HepG2 (cell line): ENCODE measurements around the gene CTRL. TPM values are rescaled to one million over a fixed set of nuclear protein-coding genes. Genes with fewer than 3 reads are reported as not detected.

Experiments
- ARNTL ChIP-seq: sonication (generic); formaldehyde crosslinking; IDR thresholded peaks from 2 replicates; pipeline ENCODE4 v1.4.0; 2020; ENCODE audit warnings: mild to moderate bottlenecking, missing genetic modification reagents
- CBX2 ChIP-seq, 2 experiments: fragments of 200-600 bp in 1 of 2; sonication (generic); formaldehyde crosslinking in 1 of 2; IDR thresholded peaks; 2 replicates each; pipeline versions ENCODE4 v1.7.0 to v1.8.1; 2018 to 2022; ENCODE audit warnings: low read depth in 2 of 2, low read length in 1 of 2, mild to moderate bottlenecking in 1 of 2, missing genetic modification reagents in 1 of 2
- FOXA3 ChIP-seq: IDR thresholded peaks from 2 replicates; pipeline ENCODE4 v1.6.1; 2016; ENCODE audit warnings: missing genetic modification reagents, missing compliant biosample characterization
- FOXC1 ChIP-seq: sonication (generic); formaldehyde crosslinking; IDR thresholded peaks from 2 replicates; pipeline ENCODE4 v1.8.0; 2022; ENCODE audit warnings: mild to moderate bottlenecking, missing genetic modification reagents, borderline replicate concordance
- HNF4G ChIP-seq, 2 experiments: sonication (generic) in 1 of 2; formaldehyde crosslinking in 1 of 2; IDR thresholded peaks; 2 replicates each; pipeline versions ENCODE4 v1.4.0 to v1.6.1; 2011 to 2020; ENCODE audit warnings: borderline replicate concordance in 2 of 2, low read depth in 2 of 2, mild to moderate bottlenecking in 2 of 2, low read length in 1 of 2, missing genetic modification reagents in 1 of 2, moderate library complexity in 1 of 2
- HOXA5 ChIP-seq: sonication (generic); formaldehyde crosslinking; IDR thresholded peaks from 2 replicates; pipeline ENCODE4 v1.4.0; 2020; ENCODE audit warnings: missing genetic modification reagents
- IRX3 ChIP-seq: sonication (generic); formaldehyde crosslinking; IDR thresholded peaks from 2 replicates; pipeline ENCODE4 v1.8.1; 2023; ENCODE audit warnings: mild to moderate bottlenecking, low read depth, missing genetic modification reagents, borderline replicate concordance
- SAP130 ChIP-seq: IDR thresholded peaks from 2 replicates; pipeline ENCODE4 v1.6.1; 2016; ENCODE audit warnings: low read depth
- SNAI1 ChIP-seq: sonication (generic); formaldehyde crosslinking; IDR thresholded peaks from 2 replicates; pipeline ENCODE4 v1.5.0; 2020; ENCODE audit warnings: mild to moderate bottlenecking, missing genetic modification reagents, borderline replicate concordance
- SOX5 ChIP-seq: IDR thresholded peaks from 2 replicates; pipeline ENCODE4 v1.6.1; 2016; ENCODE audit warnings: borderline replicate concordance
- SP4 ChIP-seq: sonication (generic); formaldehyde crosslinking; IDR thresholded peaks from 2 replicates; pipeline ENCODE4 v1.8.1; 2023; ENCODE audit warnings: mild to moderate bottlenecking, missing genetic modification reagents
- ZFP37 ChIP-seq: sonication (generic); formaldehyde crosslinking; IDR thresholded peaks from 2 replicates; pipeline ENCODE4 v1.4.0; 2020; ENCODE audit warnings: missing genetic modification reagents, borderline replicate concordance
- ZNF282 ChIP-seq: fragments of 450-650 bp; IDR thresholded peaks from 2 replicates; pipeline ENCODE4 v1.6.1; 2018; ENCODE audit not compliant: partially characterized antibody
- ZNF292 ChIP-seq: sonication (generic); formaldehyde crosslinking; IDR thresholded peaks from 2 replicates; pipeline ENCODE4 v1.8.1; 2022; ENCODE audit warnings: mild to moderate bottlenecking, low read depth, missing genetic modification reagents, borderline replicate concordance
- ZNF552 ChIP-seq: sonication (generic); formaldehyde crosslinking; IDR thresholded peaks from 2 replicates; pipeline ENCODE4 v1.9.0; 2022; ENCODE audit warnings: missing genetic modification reagents, mild to moderate bottlenecking, borderline replicate concordance
- ZNF883 ChIP-seq: sonication (generic); formaldehyde crosslinking; IDR thresholded peaks from 2 replicates; pipeline ENCODE4 v1.5.1; 2020; ENCODE audit warnings: mild to moderate bottlenecking, missing genetic modification reagents; ENCODE audit errors: not compliant biosample characterization
- polyA plus RNA-seq, 8 experiments: library from polyadenylated mRNA; depleted of rRNA in 3 of 8; stranded (reverse) in 7 of 8; unstranded in 1 of 8; fragments of >200 nt; fragmentation: Illumina TruSeq in 4 of 8; extraction: Trizol in 4 of 8; gene quantifications; 2 replicates each; pipeline versions ENCODE4 v1.2.1 to v1.2.3, GENCODE V29; 2011 to 2016; ENCODE audit warnings: low read depth in 4 of 8, missing spikeins in 1 of 8, mixed read lengths in 1 of 8; ENCODE audit not compliant: insufficient read depth in 1 of 8
- total RNA-seq, 5 experiments: library from RNA; depleted of rRNA; stranded (reverse); fragments of >200 nt; fragmentation: Illumina TruSeq; extraction: Trizol; gene quantifications; 2 replicates each; pipeline ENCODE4 v1.2.3, GENCODE V29; 2016; ENCODE audit warnings: low read depth in 1 of 5
- TF ChIP-seq, protein P1 (sequence below): sonication (generic); formaldehyde crosslinking; IDR thresholded peaks from 2 replicates; pipeline ENCODE4 v1.4.0; 2020; ENCODE audit warnings: missing genetic modification reagents
- TF ChIP-seq, protein P2 (sequence below): sonication (generic); formaldehyde crosslinking; conservative IDR thresholded peaks from 2 replicates; pipeline ENCODE4 v1.4.0; 2020; ENCODE audit warnings: missing genetic modification reagents
- TF ChIP-seq, protein P3 (sequence below): sonication (generic); formaldehyde crosslinking; IDR thresholded peaks from 2 replicates; pipeline ENCODE4 v1.4.0; 2020; ENCODE audit warnings: missing genetic modification reagents, borderline replicate concordance

CTRL gene
- total and polyA plus RNA-seq, 2 of the 13 experiments (the other 11 are each of a cell fraction or from before 2014, with no cell fraction given), result 1.9 to 2.7 TPM

DNA sequence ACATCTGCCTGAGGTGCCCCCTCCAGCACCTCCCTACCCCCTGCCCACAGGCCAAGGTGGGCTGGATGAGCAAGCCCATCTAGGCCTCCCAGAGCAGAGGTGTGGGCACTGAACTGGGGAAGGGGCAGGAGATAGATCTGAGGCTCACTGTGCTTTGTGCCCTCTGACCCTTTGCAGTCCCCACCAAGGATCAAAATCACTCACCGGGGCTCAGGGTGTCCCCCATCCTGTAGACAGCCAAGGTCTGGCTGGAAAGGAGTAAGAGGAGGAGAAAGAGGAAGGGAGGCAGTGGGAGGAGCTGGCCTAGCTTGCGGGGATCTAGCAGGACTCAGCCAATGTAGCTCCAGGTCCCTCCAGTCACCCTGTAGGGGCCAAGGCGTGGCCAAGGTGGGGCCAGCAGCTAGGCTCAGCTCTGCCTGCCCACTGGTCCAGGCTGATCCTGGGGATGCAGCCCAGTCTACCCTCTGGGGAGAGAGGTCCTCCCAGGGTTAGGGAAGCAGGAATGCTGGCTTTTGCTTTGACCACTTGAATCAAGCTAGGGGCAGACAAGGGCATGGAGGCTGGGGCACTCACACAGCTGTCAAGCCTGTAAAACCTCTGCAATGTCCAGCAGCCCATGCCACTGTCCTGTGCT, 35.0 kb upstream of the CTRL start (continued):
- TF ChIP-seq, protein P1, sequence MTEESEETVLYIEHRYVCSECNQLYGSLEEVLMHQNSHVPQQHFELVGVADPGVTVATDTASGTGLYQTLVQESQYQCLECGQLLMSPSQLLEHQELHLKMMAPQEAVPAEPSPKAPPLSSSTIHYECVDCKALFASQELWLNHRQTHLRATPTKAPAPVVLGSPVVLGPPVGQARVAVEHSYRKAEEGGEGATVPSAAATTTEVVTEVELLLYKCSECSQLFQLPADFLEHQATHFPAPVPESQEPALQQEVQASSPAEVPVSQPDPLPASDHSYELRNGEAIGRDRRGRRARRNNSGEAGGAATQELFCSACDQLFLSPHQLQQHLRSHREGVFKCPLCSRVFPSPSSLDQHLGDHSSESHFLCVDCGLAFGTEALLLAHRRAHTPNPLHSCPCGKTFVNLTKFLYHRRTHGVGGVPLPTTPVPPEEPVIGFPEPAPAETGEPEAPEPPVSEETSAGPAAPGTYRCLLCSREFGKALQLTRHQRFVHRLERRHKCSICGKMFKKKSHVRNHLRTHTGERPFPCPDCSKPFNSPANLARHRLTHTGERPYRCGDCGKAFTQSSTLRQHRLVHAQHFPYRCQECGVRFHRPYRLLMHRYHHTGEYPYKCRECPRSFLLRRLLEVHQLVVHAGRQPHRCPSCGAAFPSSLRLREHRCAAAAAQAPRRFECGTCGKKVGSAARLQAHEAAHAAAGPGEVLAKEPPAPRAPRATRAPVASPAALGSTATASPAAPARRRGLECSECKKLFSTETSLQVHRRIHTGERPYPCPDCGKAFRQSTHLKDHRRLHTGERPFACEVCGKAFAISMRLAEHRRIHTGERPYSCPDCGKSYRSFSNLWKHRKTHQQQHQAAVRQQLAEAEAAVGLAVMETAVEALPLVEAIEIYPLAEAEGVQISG (CRISPR knock-in tag), result peak; percentile 50; the same call in 1 of the 2 replicates
- 0 out of 2 replicates have a peak, but pooled peaks have one; percentile 21 for TF ChIP-seq ZNF292 (CRISPR knock-in tag)
- no peak for TF ChIP-seq FOXA3
- no peak for TF ChIP-seq HNF4G (IDR thresholded peaks at IDR 0.05; ENCODE audit: borderline replicate concordance, low read depth, low read length)
- TF ChIP-seq HNF4G (CRISPR knock-in tag; IDR thresholded peaks at IDR 0.05; ENCODE audit: borderline replicate concordance, low read depth), result no peak
- TF ChIP-seq SOX5 (CRISPR knock-in tag), result no peak
- 0 out of 2 replicates have a peak, but pooled peaks have one; percentile 49 for TF ChIP-seq ARNTL (CRISPR knock-in tag)
- no peak for TF ChIP-seq CBX2 (IDR thresholded peaks at IDR 0.05; ENCODE audit: low read depth, low read length)
- no peak for TF ChIP-seq CBX2 (CRISPR knock-in tag; IDR thresholded peaks at IDR 0.05; ENCODE audit: low read depth)
- TF ChIP-seq ZNF883 (CRISPR knock-in tag), result no peak
- TF ChIP-seq SP4 (CRISPR knock-in tag), result no peak
- TF ChIP-seq SNAI1 (CRISPR knock-in tag), result no peak
- TF ChIP-seq SAP130 (CRISPR knock-in tag), result no peak; the same call in 1 of the 2 replicates
- TF ChIP-seq, protein P2, sequence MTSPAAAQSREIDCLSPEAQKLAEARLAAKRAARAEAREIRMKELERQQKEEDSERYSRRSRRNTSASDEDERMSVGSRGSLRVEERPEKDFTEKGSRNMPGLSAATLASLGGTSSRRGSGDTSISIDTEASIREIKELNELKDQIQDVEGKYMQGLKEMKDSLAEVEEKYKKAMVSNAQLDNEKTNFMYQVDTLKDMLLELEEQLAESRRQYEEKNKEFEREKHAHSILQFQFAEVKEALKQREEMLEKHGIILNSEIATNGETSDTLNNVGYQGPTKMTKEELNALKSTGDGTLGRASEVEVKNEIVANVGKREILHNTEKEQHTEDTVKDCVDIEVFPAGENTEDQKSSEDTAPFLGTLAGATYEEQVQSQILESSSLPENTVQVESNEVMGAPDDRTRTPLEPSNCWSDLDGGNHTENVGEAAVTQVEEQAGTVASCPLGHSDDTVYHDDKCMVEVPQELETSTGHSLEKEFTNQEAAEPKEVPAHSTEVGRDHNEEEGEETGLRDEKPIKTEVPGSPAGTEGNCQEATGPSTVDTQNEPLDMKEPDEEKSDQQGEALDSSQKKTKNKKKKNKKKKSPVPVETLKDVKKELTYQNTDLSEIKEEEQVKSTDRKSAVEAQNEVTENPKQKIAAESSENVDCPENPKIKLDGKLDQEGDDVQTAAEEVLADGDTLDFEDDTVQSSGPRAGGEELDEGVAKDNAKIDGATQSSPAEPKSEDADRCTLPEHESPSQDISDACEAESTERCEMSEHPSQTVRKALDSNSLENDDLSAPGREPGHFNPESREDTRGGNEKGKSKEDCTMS (CRISPR knock-in tag), result no peak
- no peak for TF ChIP-seq FOXC1
- no peak; the same call in 1 of the 2 replicates for TF ChIP-seq ZFP37 (CRISPR knock-in tag)
- no peak for TF ChIP-seq ZNF552 (CRISPR knock-in tag)
- TF ChIP-seq IRX3 (CRISPR knock-in tag), result no peak
- no peak for TF ChIP-seq HOXA5 (CRISPR knock-in tag)
- TF ChIP-seq ZNF282, result no peak
- TF ChIP-seq, protein P3, sequence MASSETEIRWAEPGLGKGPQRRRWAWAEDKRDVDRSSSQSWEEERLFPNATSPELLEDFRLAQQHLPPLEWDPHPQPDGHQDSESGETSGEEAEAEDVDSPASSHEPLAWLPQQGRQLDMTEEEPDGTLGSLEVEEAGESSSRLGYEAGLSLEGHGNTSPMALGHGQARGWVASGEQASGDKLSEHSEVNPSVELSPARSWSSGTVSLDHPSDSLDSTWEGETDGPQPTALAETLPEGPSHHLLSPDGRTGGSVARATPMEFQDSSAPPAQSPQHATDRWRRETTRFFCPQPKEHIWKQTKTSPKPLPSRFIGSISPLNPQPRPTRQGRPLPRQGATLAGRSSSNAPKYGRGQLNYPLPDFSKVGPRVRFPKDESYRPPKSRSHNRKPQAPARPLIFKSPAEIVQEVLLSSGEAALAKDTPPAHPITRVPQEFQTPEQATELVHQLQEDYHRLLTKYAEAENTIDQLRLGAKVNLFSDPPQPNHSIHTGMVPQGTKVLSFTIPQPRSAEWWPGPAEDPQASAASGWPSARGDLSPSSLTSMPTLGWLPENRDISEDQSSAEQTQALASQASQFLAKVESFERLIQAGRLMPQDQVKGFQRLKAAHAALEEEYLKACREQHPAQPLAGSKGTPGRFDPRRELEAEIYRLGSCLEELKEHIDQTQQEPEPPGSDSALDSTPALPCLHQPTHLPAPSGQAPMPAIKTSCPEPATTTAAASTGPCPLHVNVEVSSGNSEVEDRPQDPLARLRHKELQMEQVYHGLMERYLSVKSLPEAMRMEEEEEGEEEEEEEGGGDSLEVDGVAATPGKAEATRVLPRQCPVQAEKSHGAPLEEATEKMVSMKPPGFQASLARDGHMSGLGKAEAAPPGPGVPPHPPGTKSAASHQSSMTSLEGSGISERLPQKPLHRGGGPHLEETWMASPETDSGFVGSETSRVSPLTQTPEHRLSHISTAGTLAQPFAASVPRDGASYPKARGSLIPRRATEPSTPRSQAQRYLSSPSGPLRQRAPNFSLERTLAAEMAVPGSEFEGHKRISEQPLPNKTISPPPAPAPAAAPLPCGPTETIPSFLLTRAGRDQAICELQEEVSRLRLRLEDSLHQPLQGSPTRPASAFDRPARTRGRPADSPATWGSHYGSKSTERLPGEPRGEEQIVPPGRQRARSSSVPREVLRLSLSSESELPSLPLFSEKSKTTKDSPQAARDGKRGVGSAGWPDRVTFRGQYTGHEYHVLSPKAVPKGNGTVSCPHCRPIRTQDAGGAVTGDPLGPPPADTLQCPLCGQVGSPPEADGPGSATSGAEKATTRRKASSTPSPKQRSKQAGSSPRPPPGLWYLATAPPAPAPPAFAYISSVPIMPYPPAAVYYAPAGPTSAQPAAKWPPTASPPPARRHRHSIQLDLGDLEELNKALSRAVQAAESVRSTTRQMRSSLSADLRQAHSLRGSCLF (CRISPR knock-in tag), result no peak
